Ovary (tissue), 9 donors: ENCODE data around the gene CASP9. TPM values are rescaled to one million over a fixed set of nuclear protein-coding genes. Genes with fewer than 3 reads are reported as not detected.
"Not testable (repeated sequence)": the region's sequence is repeated elsewhere in the genome, so short reads cannot be mapped to it uniquely, and the experiment has no call there.

Source experiments
- DNase-seq, 5 donors: peaks; one replicate each; pipeline ENCODE4 v3.0.0-alpha.2; 2019 to 2020
- H3K27ac ChIP-seq, 2 donors: fragments of 200-600 bp; one replicate each; pipeline versions ENCODE4 v1.5.1 to v1.8.0; 2019 to 2022
- H3K27me3 ChIP-seq: fragments of 200-600 bp; one replicate; pipeline ENCODE4 v1.8.0; 2022
- H3K36me3 ChIP-seq: fragments of 200-600 bp; sonication (generic); one replicate; pipeline ENCODE4 v1.5.1; 2019
- H3K4me1 ChIP-seq: one replicate; pipeline ENCODE4 v1.8.1; 2013; ENCODE audit warnings: mild to moderate bottlenecking, moderate library complexity; ENCODE audit not compliant: insufficient read depth
- H3K4me3 ChIP-seq: fragments of 200-600 bp; sonication (generic); one replicate; pipeline ENCODE4 v1.5.1; 2017
- H3K9me3 ChIP-seq, 2 donors: fragments of 200-600 bp in 1 of 2; sonication (generic) in 1 of 2; one replicate each; pipeline versions ENCODE4 v1.5.1 to v1.8.1; 2013 to 2019; ENCODE audit warnings: mild to moderate bottlenecking in 1 of 2, moderate library complexity in 1 of 2
- EP300 ChIP-seq: sonication (generic); formaldehyde crosslinking; IDR thresholded peaks from one replicate; pipeline ENCODE4 v1.6.1; 2017; ENCODE audit warnings: antibody characterized with exemption
- POLR2A ChIP-seq: fragments of 450-650 bp; IDR thresholded peaks from one replicate; pipeline ENCODE4 v1.6.1; 2017; ENCODE audit warnings: antibody characterized with exemption, mild to moderate bottlenecking, moderate library complexity
- WGBS, 3 donors: extraction: QIAGEN DNeasy Blood & Tissue Kit in 1 of 3; methylation state at CpG; one replicate each; pipeline versions ENCODE4 v1.1.5 to v1.1.7; 2013 to 2017; 5-methylcytosine and 5-hydroxymethylcytosine counted together
- intact Hi-C, 4 donors: fragments of 100-400 bp; cut with DNase I; formaldehyde crosslinking; loops; one replicate each; pipeline versions ENCODE4 v1.11.0 to v1.15.1; 2022 to 2023
- polyA plus RNA-seq, 2 donors: library from polyadenylated mRNA; stranded (reverse); fragments of 200-250 nt in 1 of 2; fragments of 350-450 nt in 1 of 2; fragmentation: Illumina TruSeq in 1 of 2; extraction: RNeasy Lipid Tissue Mini Kit (QIAGEN cat#74804) in 1 of 2; gene quantifications; one replicate each; pipeline ENCODE4 v1.2.3, GENCODE V29; 2013 to 2014
- total RNA-seq, 7 donors: library from RNA; depleted of rRNA in 2 of 7; stranded (reverse); fragments of >200 nt in 2 of 7; fragmentation: NEBNext Ultra II Directional in 3 of 7; extraction: Animal tissue kit (Norgen Biotek cat#: 25700) in 3 of 7; gene quantifications; one replicate each; pipeline versions ENCODE4 v1.1.0 to v1.2.4, GENCODE V29; 2016 to 2023
- TF ChIP-seq, protein P1 (sequence below), 3 donors: fragments of 450-650 bp in 2 of 3; fragments of 200-600 bp in 1 of 3; IDR thresholded peaks; one replicate each; pipeline versions ENCODE4 v1.5.1 to v1.8.0; 2016 to 2022; ENCODE audit warnings: antibody characterized with exemption in 3 of 3, mild to moderate bottlenecking in 1 of 3
- donor health status: DM: no; HTN: no; CAD: no; lungs with moderate emphysema.
- donor health status: DM: no; HTN: no; CAD: no.
- donor health status: Bipolar disorder and iron deficiency.
- donor health status: DM: yes; HTN: yes; CAD: no.
- donor health status: DM: no; HTN: no; CAD: no.
- donor health status: DM: yes; HTN: yes; CAD: no.

CASP9 gene
- total and polyA plus RNA-seq, 9 donors, result 13.4 to 62.0 (median 35.5) TPM

DNA sequence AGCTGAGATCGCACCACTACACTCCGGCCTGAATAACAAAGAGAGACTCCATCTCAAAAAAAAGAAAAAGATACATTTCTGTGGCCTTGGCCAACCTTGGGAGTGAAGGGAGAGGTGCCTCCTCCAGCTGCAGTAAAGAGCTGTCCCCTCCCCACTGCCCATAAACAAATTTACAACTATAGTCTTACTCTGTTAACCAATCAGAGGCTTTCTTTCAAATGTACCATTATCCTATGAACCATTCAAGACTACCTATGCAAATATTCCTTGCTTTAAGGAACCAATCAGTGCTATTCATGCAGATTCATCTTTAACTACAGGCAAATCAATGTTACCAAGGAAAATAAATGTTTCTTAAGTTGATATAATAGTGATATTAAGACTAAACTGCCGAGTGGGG, 47.1 kb downstream of the CASP9 start:
- H3K4me1 ChIP-seq, result peaks cover 1% of the 10 kb centered on the region
- no peaks in the 10 kb centered on the region for H3K27me3 ChIP-seq
- 81 to 92% (median 85%) methylated on average over 3 of the region's 3 CpGs for WGBS, 3 donors
- no peaks in the 10 kb centered on the region for H3K9me3 ChIP-seq
- intact Hi-C loops, result no loop called here
- DNase-seq, result no peak
- no peak overlapping the region for H3K27ac ChIP-seq
- TF ChIP-seq, protein P1, sequence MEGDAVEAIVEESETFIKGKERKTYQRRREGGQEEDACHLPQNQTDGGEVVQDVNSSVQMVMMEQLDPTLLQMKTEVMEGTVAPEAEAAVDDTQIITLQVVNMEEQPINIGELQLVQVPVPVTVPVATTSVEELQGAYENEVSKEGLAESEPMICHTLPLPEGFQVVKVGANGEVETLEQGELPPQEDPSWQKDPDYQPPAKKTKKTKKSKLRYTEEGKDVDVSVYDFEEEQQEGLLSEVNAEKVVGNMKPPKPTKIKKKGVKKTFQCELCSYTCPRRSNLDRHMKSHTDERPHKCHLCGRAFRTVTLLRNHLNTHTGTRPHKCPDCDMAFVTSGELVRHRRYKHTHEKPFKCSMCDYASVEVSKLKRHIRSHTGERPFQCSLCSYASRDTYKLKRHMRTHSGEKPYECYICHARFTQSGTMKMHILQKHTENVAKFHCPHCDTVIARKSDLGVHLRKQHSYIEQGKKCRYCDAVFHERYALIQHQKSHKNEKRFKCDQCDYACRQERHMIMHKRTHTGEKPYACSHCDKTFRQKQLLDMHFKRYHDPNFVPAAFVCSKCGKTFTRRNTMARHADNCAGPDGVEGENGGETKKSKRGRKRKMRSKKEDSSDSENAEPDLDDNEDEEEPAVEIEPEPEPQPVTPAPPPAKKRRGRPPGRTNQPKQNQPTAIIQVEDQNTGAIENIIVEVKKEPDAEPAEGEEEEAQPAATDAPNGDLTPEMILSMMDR (IDR thresholded peaks at IDR 0.05), result no peak
- TF ChIP-seq EP300, result no peak
- no peak for TF ChIP-seq POLR2A
- H3K4me3 ChIP-seq, result no peak overlapping the region
- H3K36me3 ChIP-seq, result no peaks in the 10 kb centered on the region

DNA sequence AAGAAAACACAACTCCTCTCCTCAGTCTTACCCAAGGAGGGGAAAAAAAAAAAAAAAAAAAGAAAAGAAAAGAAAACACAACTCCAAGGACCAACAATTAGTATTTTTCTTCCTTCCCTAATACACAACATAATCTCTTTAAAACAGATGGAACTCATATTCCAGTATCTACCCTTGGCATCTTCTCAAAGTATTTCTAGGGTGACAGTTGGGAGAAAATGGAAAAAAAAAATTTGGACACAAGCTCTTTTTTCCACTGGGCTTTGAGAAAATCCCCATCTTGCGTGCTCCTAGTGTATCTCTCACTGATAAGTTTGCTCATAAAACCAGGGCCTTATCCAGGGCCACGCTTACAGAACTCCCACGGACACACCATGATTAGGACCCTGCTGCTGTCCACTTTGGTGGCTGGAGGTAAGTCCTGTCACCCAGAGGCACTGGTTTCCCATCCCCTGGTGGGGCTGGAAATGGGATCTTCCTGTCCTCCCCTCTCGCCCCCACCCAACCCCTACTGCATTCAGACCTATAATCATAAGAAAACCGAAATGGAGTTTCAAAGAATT, 48.2 kb downstream of the CASP9 start, which contains the start of gene CELA2B:
TSS of gene CELA2B (plus strand) at position 353 of the 563 bp plus-strand sequence. CDS start at position 375, 22 bp downstream.
- intact Hi-C loops, result no loop called here
- no peaks in the 10 kb centered on the region for H3K9me3 ChIP-seq
- no peak within 1 kb of the TSS for H3K27ac ChIP-seq
- peaks cover 1% of the 10 kb centered on the region for H3K4me1 ChIP-seq
- DNase-seq, result no peak
- no peaks in the 10 kb centered on the region for H3K27me3 ChIP-seq
- TF ChIP-seq, protein P1 (IDR thresholded peaks at IDR 0.05), result no peak
- no peak for TF ChIP-seq POLR2A
- no peak within 1 kb of the TSS for H3K4me3 ChIP-seq
- no peaks in the 10 kb centered on the region for H3K36me3 ChIP-seq
- WGBS, 3 donors, result 34 to 47% (median 40%) methylated on average over 5 of the region's 5 CpGs

DNA sequence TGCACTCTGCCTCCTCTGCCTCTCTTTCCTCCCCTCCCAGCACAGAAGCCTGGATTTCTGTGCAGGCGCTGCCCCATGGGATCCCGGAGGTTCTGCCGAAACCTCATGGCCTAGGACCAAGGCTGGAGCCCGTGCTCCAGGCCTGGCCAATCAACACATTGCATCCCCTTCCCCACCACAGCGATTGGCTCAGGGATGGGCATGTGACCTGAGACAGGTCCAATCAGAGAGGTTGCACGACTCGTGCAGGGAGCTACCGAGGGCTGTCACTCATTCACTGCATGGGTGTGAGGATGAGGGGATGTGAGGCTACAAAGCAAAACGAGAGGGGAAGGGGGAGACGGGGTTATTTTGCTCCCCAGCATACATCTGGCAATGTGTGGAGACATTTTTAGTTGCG, 51.4 kb downstream of the CASP9 start:
- H3K4me1 ChIP-seq, result peaks cover 1% of the 10 kb centered on the region
- H3K36me3 ChIP-seq, result no peaks in the 10 kb centered on the region
- H3K4me3 ChIP-seq, result no peak overlapping the region
- H3K27ac ChIP-seq, result no peak overlapping the region
- no peak for DNase-seq
- TF ChIP-seq POLR2A, result no peak
- TF ChIP-seq, protein P1 (IDR thresholded peaks at IDR 0.05), result no peak
- no peak for TF ChIP-seq EP300
- no peaks in the 10 kb centered on the region for H3K27me3 ChIP-seq
- 84 to 91% (median 91%) methylated on average over 11 of the region's 11 CpGs for WGBS, 3 donors
- no peaks in the 10 kb centered on the region for H3K9me3 ChIP-seq
- intact Hi-C loops, result no loop called here

DNA sequence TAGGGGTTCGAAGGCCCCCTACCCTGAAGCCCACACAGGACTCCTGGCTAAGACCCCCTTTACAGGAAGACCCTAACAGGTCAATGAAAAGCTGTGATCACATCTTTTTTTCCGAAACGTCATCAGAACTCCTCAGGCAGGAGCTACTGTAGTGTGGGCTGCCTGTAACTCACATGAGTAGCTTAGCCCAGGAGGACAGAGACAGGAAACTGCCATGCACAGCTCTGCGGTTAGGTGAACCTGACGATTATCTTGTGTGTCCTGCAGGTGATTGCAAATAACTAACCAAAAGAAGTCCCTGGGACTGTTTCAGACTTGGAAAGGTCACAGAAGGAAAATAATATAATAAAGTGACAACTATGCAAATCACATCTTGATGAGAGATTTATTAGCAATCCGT, 52.3 kb downstream of the CASP9 start:
- DNase-seq, H3K9me3 ChIP-seq, H3K36me3 ChIP-seq, H3K27ac ChIP-seq, intact Hi-C loops, H3K4me1 ChIP-seq, H3K4me3 ChIP-seq, H3K27me3 ChIP-seq: not testable (repeated sequence)
- 84 to 90% (median 89%) methylated on average over 6 of the region's 6 CpGs for WGBS, 3 donors

DNA sequence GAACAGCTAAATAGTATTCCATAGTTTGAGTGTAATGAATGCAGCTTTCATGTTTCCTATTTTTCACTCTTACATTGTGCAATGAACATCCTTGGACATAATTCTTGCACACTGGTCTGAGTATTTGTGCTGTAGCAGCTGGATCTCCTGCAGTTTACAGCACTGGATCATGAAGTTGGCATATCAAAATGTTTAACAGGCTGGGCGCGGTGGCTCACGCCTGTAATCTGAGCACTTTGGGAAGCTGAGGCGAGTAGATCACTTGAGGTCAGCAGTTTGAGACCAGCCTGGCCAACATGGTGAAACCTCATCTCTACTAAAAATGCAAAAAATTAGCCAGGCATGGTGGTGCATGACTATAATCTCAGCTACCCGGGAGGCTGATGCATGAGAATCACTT, 52.9 kb downstream of the CASP9 start:
- not testable (repeated sequence) for H3K27me3 ChIP-seq

DNA sequence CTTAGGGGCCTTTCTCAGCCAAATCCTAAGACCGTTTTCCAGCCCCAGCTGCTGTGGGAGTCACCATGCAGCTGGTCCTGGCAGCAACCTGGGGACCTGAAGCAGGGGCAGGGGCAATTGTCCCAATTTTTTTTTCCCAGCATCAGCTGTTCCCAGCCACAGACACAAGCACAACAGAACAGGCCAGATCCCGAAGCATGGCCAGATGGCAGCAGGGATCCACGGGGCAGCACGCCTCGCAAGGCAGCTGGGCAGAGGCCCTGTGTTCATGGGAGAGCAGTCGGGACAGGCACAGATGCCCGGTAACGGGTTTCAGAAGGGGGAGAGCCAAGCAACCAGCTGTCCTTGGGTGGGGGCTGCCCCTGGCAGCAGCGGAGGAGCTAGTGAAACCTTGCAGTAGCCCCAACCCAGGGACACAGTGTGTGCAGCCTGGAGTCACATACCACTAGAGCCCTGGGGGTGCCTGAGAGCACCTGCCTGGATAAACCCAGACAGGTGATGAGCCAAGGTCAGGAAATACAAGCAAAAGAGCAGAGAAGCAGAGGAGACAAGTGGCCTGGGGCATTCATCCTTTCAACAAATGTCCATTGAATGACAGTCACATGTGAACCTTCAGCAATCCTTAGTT, 54.1 kb downstream of the CASP9 start:
- H3K4me3 ChIP-seq, intact Hi-C loops, H3K9me3 ChIP-seq, DNase-seq, H3K36me3 ChIP-seq, H3K27ac ChIP-seq, H3K4me1 ChIP-seq, H3K27me3 ChIP-seq: not testable (repeated sequence)
- 74 to 85% (median 83%) methylated on average over 9 of the region's 9 CpGs for WGBS, 3 donors

More for the DNA sequence above, 52.9 kb downstream of the CASP9 start:
- DNase-seq, H3K36me3 ChIP-seq, H3K9me3 ChIP-seq, H3K27ac ChIP-seq, intact Hi-C loops, H3K4me3 ChIP-seq, H3K4me1 ChIP-seq: not testable (repeated sequence)
- 89 to 95% (median 89%) methylated on average over 5 of the region's 5 CpGs for WGBS, 3 donors
